Esophagus (tissue), 2 donors: ENCODE results near the gene CENATAC. TPM values are rescaled to one million over a fixed set of nuclear protein-coding genes. Genes with fewer than 3 reads are reported as not detected.
A peak's percentile ranks its signal among the peaks of the same experiment; 100 is the strongest.

Experiments used
- H3K27ac ChIP-seq, 2 donors: one replicate each; pipeline ENCODE4 v1.5.1; 2013; ENCODE audit warnings: low read depth in 2 of 2, mild to moderate bottlenecking in 2 of 2, inconsistent platforms in 1 of 2, low read length in 1 of 2, moderate library complexity in 1 of 2
- H3K27me3 ChIP-seq, 2 donors: one replicate each; pipeline ENCODE4 v1.6.1; 2013; ENCODE audit warnings: low read length in 2 of 2, control low read depth in 1 of 2, mild to moderate bottlenecking in 1 of 2; ENCODE audit not compliant: insufficient read depth in 2 of 2, control insufficient read depth in 1 of 2
- H3K36me3 ChIP-seq, 2 donors: one replicate each; pipeline ENCODE4 v1.6.1; 2013; ENCODE audit warnings: low read length in 1 of 2; ENCODE audit not compliant: control insufficient read depth in 2 of 2, insufficient read depth in 2 of 2
- H3K4me1 ChIP-seq, 2 donors: one replicate each; pipeline ENCODE4 v1.6.1; 2013; ENCODE audit warnings: low read length in 1 of 2; ENCODE audit not compliant: control insufficient read depth in 2 of 2, insufficient read depth in 2 of 2
- H3K4me3 ChIP-seq, 2 donors: one replicate each; pipeline ENCODE4 v1.5.1; 2013; ENCODE audit warnings: low read length in 2 of 2, mild to moderate bottlenecking in 2 of 2, low read depth in 1 of 2, moderate library complexity in 1 of 2
- H3K9me3 ChIP-seq, 2 donors: one replicate each; pipeline ENCODE4 v1.6.1; 2013; ENCODE audit warnings: mild to moderate bottlenecking in 2 of 2, low read depth in 1 of 2, low read length in 1 of 2, moderate library complexity in 1 of 2; ENCODE audit not compliant: control insufficient read depth in 2 of 2, insufficient read depth in 1 of 2
- WGBS, 2 donors: extraction: QIAGEN DNeasy Blood & Tissue Kit; methylation state at CpG; one replicate each; pipeline ENCODE4 v1.1.7; 2013; 5-methylcytosine and 5-hydroxymethylcytosine counted together
- polyA plus RNA-seq, 2 donors: library from polyadenylated mRNA; stranded (reverse); fragments of 200-250 nt; gene quantifications; one replicate each; pipeline ENCODE4 v1.2.3, GENCODE V29; 2013
- donor health status: healthy with polysubstance abuse.
- donor health status: Bipolar disorder and iron deficiency.

Gene CENATAC
- polyA plus RNA-seq, 2 donors, result 18.2 to 52.1 TPM

DNA sequence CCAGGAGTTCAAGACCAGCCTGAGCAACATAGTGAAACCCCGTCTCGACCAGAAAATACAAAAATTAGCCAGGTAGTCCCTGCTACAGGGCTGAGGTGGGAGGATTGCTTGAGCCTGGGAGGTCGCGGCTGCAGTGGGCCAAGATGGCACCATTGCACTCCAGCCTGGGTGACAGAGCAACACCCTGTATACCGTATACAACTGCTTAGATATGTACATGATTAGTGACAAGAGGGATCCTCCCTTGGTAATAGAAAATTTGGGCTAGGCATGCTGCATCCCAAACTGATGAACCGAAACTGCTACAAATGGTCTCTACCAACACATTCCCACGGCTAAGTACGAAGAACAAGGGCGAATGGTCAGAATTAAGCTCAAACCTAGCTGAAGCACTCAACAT lies 45.0 kb downstream of the CENATAC start:
- WGBS, 2 donors, result 89 to 90% methylated on average over 9 of the region's 9 CpGs

DNA sequence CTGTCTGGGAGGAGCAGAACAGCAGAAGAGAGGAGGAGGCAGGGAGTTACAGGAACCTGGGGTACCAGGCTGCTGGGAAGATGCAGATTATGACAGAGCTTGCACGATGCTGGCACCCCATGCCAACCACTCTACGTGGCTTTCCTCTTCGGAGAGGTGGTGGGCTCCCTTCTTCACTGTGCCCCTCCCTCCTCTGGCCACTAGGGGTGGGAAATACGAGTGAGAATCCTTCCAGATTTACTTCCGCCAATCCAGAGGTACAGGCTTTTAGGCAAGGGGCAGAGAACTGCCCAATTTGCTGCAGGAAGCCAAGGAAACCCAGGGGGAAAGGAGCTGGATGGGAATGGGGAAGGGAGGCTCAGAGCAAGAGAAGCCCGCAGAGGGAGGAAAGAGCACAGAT lies 46.8 kb downstream of the CENATAC start:
- Histone ChIP-seq H3K4me3 (no peak overlapping the region), H3K9me3 (no peaks in the 10 kb centered on the region), H3K4me1 (no peaks in the 10 kb centered on the region), H3K27ac (no peak overlapping the region), H3K27me3 (no peaks in the 10 kb centered on the region), H3K36me3 (peaks cover 32 to 44% of the 10 kb centered on the region in 2 donors)
- 80% methylated on average over 6 of the region's 6 CpGs for WGBS, 2 donors

More for the DNA sequence above, 45.0 kb downstream of the CENATAC start:
- no peak overlapping the region for H3K27ac ChIP-seq
- no peaks in the 10 kb centered on the region for H3K4me1 ChIP-seq
- no peaks in the 10 kb centered on the region for H3K9me3 ChIP-seq
- H3K4me3 ChIP-seq, result no peak overlapping the region
- H3K27me3 ChIP-seq, result no peaks in the 10 kb centered on the region
- H3K36me3 ChIP-seq, result peaks cover 17 to 26% of the 10 kb centered on the region in 2 donors

DNA sequence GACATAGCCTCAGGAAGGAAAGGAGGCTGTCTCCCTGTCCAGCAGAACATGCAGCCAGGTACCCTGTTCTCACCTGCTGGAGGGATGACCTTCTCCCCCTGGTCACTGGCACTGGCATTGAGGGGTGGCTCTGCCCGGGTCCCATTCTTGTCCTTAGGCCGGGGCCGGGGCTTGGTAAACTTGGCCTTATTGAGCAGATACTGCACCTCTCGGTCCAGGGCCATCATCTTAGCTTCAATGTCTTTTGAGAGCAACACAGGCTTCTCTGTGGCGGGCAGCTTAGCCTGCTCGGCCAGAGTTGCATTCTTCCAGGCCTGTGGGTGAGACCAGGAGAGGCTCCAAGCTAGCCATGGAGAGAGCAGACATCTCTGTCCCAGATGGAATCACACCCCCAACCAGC lies 48.6 kb downstream of the CENATAC start:
- no peaks in the 10 kb centered on the region for H3K27me3 ChIP-seq
- no peaks in the 10 kb centered on the region for H3K9me3 ChIP-seq
- H3K36me3 ChIP-seq, result peaks cover 36 to 54% of the 10 kb centered on the region in 2 donors
- H3K27ac ChIP-seq, result no peak overlapping the region
- 96% methylated on average over 5 to 6 of the region's 6 CpGs for WGBS, 2 donors
- H3K4me1 ChIP-seq, result no peaks in the 10 kb centered on the region
- H3K4me3 ChIP-seq, result no peak overlapping the region

DNA sequence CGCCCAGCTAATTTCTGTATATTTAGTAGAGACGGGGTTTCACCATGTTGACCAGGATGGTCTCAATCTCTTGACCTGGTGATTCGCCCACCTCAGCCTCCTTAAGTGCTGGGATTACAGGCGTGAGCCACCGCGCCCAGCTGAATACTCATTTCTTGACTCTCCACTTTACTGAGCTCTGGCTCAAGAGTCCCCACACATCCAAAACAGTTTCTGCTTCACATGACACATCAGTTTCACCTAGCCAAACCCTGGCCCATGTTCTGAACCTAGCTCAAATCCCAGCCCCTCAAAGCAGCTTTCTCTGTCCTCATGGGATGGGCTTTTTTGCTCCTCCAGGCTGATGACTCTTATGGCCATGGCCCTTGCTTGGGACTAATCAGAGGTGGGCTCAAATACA lies 49.3 kb downstream of the CENATAC start:
- Histone ChIP-seq H3K27ac (no peak overlapping the region), H3K4me1 (no peaks in the 10 kb centered on the region), H3K4me3 (no peak overlapping the region), H3K9me3 (no peaks in the 10 kb centered on the region), H3K27me3 (no peaks in the 10 kb centered on the region), H3K36me3 (peaks cover 43 to 60% of the 10 kb centered on the region in 2 donors)
- 89 to 90% methylated on average over 6 of the region's 6 CpGs for WGBS, 2 donors

DNA sequence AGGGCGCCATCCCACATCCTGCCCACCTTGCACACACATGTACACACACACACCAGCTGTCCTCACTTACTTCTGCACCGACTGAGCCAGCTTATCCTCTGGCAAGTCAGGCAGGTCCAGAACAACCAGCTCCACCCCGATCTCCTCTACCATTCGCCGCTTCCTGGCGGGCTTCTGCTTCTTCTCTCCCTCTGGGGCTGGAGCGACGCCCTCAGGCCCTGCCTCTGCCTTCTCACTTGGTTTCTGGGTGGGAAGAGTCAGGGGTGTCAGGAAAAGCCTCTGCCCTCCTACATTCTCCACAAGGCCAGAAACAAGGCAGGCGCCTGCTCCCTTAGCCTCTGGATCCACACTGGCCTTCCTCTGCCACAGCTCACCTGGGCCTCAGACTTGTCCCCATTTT lies 50.7 kb downstream of the CENATAC start:
- Histone ChIP-seq H3K4me3 (no peak overlapping the region), H3K27ac (no peak overlapping the region), H3K4me1 (no peaks in the 10 kb centered on the region), H3K27me3 (no peaks in the 10 kb centered on the region), H3K9me3 (no peaks in the 10 kb centered on the region), H3K36me3 (peaks cover 44 to 73% of the 10 kb centered on the region in 2 donors)
- WGBS, 2 donors, result 88 to 92% methylated on average over 9 of the region's 9 CpGs

DNA sequence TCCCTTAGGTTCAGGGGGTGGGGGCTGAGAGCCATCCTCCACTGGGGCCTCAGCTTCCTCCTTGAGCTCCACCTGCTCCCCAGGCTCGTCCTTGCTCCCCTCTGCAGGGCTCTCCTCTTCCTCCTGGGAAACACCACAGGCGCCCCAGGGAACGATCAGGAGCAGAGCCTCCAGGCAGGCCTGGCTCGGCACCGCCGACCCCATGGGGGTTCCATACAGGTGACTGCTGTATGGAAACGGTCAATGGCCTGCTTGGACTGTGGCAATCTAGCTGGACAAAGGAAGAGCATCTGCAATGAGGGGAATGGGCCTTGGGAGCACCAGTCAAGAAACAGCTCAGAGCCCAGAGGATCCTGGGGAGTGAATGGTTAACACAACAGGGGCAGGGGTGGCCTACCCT lies 51.1 kb downstream of the CENATAC start:
- Histone ChIP-seq H3K36me3 (peaks cover 47 to 76% of the 10 kb centered on the region in 2 donors), H3K4me3 (no peak overlapping the region)

DNA sequence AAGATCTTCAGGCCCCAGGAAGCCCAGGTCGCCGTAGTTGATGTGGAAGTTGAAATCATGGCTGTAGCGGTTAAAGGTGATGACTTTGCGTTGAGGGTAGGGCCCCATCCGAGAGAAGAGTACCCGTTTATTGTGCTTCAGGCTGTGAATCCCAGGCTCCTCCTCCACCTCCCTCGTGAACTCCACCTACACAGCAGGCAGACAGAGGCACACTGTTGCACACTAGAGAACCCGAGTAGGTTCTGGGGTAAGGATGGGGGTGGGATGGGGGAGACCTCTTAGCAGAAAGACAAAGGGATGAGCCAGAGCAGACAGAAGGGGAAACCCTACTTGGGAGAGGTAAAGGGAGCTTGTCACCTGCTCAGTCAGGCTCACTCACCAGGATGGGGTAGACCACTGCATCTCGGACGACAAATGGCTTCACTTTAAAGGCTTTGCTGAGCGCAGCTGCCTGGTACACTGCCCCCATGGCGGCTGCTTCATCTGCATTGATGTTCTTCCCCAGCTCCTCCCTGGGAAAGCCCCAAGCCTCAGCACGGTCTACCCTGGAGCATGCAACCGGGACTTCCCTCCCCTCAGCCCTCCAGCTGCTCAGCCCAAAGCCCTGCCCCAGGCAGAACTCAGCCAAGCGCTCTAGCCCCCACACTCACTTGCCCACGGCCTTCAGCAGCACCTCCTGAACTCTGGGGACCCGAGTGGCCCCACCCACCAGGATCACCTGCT lies 53.7 kb downstream of the CENATAC start:
- peaks cover 48 to 73% of the 10 kb centered on the region in 2 donors for H3K36me3 ChIP-seq
- WGBS, 2 donors, result 78 to 80% methylated on average over 17 of the region's 17 CpGs
- H3K9me3 ChIP-seq, result no peaks in the 10 kb centered on the region
- H3K4me1 ChIP-seq, result peaks cover 0 to 10% of the 10 kb centered on the region in 2 donors
- H3K27me3 ChIP-seq, result no peaks in the 10 kb centered on the region
- H3K4me3 ChIP-seq, result no peak overlapping the region
- H3K27ac ChIP-seq, result no peak overlapping the region

More for the DNA sequence above, 51.1 kb downstream of the CENATAC start:
- H3K9me3 ChIP-seq, result no peaks in the 10 kb centered on the region
- no peak overlapping the region for H3K27ac ChIP-seq
- no peaks in the 10 kb centered on the region for H3K4me1 ChIP-seq
- no peaks in the 10 kb centered on the region for H3K27me3 ChIP-seq
- whole genome bisulfite sequencing, 2 donors, result 90 to 94% methylated on average over 7 of the region's 7 CpGs

DNA sequence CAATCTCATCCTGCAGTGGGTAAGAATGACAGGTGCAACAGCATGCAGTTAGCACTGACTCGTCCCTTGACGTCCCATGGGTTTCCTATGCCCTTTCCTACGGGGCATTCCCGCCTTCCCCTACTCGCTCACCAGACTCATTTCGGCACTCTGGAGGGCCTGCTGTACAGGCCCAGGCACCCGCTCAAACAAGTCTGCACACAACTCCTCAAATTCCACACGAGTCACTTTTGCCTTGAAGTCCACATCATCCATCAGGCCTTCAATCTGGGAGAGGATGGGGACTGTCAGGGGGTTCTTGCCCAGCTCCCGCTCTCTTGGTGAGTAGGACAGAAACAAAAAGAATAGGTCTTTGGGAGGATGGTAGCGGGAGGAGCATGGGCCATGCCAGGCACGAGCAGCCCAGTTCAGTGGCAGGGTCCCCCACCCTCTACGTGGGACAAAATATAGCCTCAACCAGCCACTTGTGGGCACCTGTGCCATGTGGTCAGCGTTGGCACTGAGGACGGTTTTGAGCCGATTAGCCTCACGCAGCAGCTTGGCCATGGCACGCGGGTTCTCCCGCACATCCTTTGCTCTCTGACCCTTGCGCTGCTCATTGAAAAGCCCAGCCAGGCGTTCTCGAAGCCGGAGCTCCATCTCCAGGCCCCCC lies 54.4 kb downstream of the CENATAC start:
- 86 to 87% methylated on average over 23 of the region's 23 CpGs for WGBS, 2 donors
- H3K4me3 ChIP-seq, result no peak overlapping the region
- H3K4me1 ChIP-seq, result peaks cover 0 to 10% of the 10 kb centered on the region in 2 donors
- no peaks in the 10 kb centered on the region for H3K27me3 ChIP-seq
- H3K9me3 ChIP-seq, result no peaks in the 10 kb centered on the region
- peaks cover 45 to 69% of the 10 kb centered on the region in 2 donors for H3K36me3 ChIP-seq
- no peak overlapping the region for H3K27ac ChIP-seq

DNA sequence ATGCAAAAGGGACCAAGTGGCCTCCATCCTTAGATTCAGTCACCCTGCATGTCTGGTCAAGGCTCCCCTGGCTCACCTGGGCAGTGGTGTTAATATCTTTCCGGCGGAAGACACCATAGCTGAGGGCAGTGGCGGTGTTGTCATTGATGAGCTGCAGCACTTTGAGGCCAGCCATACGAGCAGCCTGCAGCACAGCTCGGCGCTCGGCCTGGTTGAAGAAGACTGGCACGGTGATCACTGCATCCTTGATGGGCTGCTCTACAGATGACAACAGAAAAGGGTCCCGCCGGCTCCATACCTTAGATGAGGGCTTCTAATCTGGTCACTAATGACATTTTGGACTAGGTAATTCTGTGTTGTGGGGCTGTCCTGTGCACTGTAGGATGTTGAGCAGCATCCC lies 56.5 kb downstream of the CENATAC start:
- no peak overlapping the region for H3K27ac ChIP-seq
- no peaks in the 10 kb centered on the region for H3K9me3 ChIP-seq
- H3K36me3 ChIP-seq, result peaks cover 24 to 48% of the 10 kb centered on the region in 2 donors
- peak overlapping the region in 1 of 2 donors; percentile 7 for H3K4me3 ChIP-seq
- peaks cover 0 to 10% of the 10 kb centered on the region in 2 donors for H3K4me1 ChIP-seq
- 88 to 96% methylated on average over 10 of the region's 10 CpGs for WGBS, 2 donors
- no peaks in the 10 kb centered on the region for H3K27me3 ChIP-seq
